CD14-positive monocyte (primary cell): ENCODE data around the gene PLA2G2F. TPM values are rescaled to one million over a fixed set of nuclear protein-coding genes. Genes with fewer than 3 reads are reported as not detected.

Experiments
- DNase-seq, 3 donors: peaks; one replicate each; pipeline ENCODE4 v3.0.0-alpha.2; 2011 to 2022
- H2AFZ ChIP-seq: 2 replicates; pipeline ENCODE4 v1.6.0; 2012; ENCODE audit warnings: mild to moderate bottlenecking, low read depth, low read length, inconsistent platforms; ENCODE audit not compliant: insufficient read depth, poor library complexity, severe bottlenecking
- H3K27ac ChIP-seq, 2 donors: 1 replicate in 1 of 2; 2 replicates in 1 of 2; pipeline ENCODE4 v1.5.1; 2012 to 2013; ENCODE audit warnings: low read length in 2 of 2, control low read depth in 1 of 2, inconsistent platforms in 1 of 2, low read depth in 1 of 2, mild to moderate bottlenecking in 1 of 2
- H3K27me3 ChIP-seq, 2 donors: one replicate each; pipeline versions ENCODE4 v1.6.0 to v1.6.1; 2011 to 2013; ENCODE audit warnings: low read length in 2 of 2; ENCODE audit not compliant: control insufficient read depth in 2 of 2, insufficient read depth in 2 of 2
- H3K36me3 ChIP-seq, 2 donors: replicated peaks in 1 of 2; 1 replicate in 1 of 2; 2 replicates in 1 of 2; pipeline versions ENCODE4 v1.5.1 to v1.6.1; 2012 to 2013; ENCODE audit warnings: low read length in 2 of 2, control low read depth in 1 of 2, inconsistent platforms in 1 of 2, mild to moderate bottlenecking in 1 of 2; ENCODE audit not compliant: insufficient read depth in 2 of 2, control insufficient read depth in 1 of 2
- H3K4me1 ChIP-seq, 2 donors: 1 replicate in 1 of 2; 2 replicates in 1 of 2; pipeline versions ENCODE4 v1.5.1 to v1.6.1; 2012 to 2013; ENCODE audit warnings: low read length in 2 of 2, control low read depth in 1 of 2, inconsistent platforms in 1 of 2, mild to moderate bottlenecking in 1 of 2, moderate library complexity in 1 of 2; ENCODE audit not compliant: insufficient read depth in 2 of 2, control insufficient read depth in 1 of 2
- H3K4me2 ChIP-seq: replicated peaks from 2 replicates; pipeline ENCODE3; 2012; ENCODE audit warnings: low read length, moderate library complexity, mild to moderate bottlenecking; ENCODE audit not compliant: poor library complexity, severe bottlenecking; ENCODE audit errors: extremely low read depth
- H3K4me3 ChIP-seq, 3 experiments: fragments of 200-600 bp in 1 of 3; sonication (generic) in 1 of 3; replicated peaks in 1 of 3; 1 replicate in 2 of 3; 2 replicates in 1 of 3; pipeline ENCODE4 v1.5.1; 2011 to 2013; ENCODE audit warnings: low read length in 3 of 3, mild to moderate bottlenecking in 3 of 3, control low read depth in 2 of 3, low read depth in 2 of 3, inconsistent platforms in 1 of 3, moderate library complexity in 1 of 3
- H3K79me2 ChIP-seq: 2 replicates; pipeline ENCODE4 v1.6.0; 2012; ENCODE audit warnings: mild to moderate bottlenecking, control low read depth, inconsistent platforms, low read length, moderate library complexity; ENCODE audit not compliant: insufficient read depth
- H3K9ac ChIP-seq: 2 replicates; pipeline ENCODE4 v1.6.0; 2017; ENCODE audit warnings: low read length, mild to moderate bottlenecking; ENCODE audit not compliant: insufficient read depth, poor library complexity, severe bottlenecking
- H3K9me3 ChIP-seq, 2 donors: replicated peaks in 1 of 2; 1 replicate in 1 of 2; 2 replicates in 1 of 2; pipeline versions ENCODE4 v1.5.1 to v1.6.1; 2012 to 2013; ENCODE audit warnings: low read length in 2 of 2, control low read depth in 1 of 2; ENCODE audit not compliant: control insufficient read depth in 1 of 2, insufficient read depth in 1 of 2
- H4K20me1 ChIP-seq: 2 replicates; pipeline ENCODE4 v1.6.0; 2012; ENCODE audit warnings: mild to moderate bottlenecking, low read length, control low read depth, moderate library complexity; ENCODE audit not compliant: insufficient read depth
- H3K27ac Mint-ChIP-seq, 7 donors: one replicate each; pipeline ENCODE4 v1.8.0; 2020; ENCODE audit warnings: mild to moderate bottlenecking in 7 of 7, mixed read lengths in 7 of 7, moderate library complexity in 6 of 7, inconsistent platforms in 2 of 7
- H3K27me3 Mint-ChIP-seq, 3 donors: one replicate each; pipeline ENCODE4 v1.8.0; 2021 to 2022; ENCODE audit warnings: low read depth in 3 of 3, mild to moderate bottlenecking in 3 of 3, mixed read lengths in 3 of 3, moderate library complexity in 3 of 3, inconsistent platforms in 1 of 3
- H3K36me3 Mint-ChIP-seq, 2 donors: one replicate each; pipeline ENCODE4 v1.8.0; 2020; ENCODE audit warnings: mixed read lengths in 2 of 2, inconsistent platforms in 1 of 2, mild to moderate bottlenecking in 1 of 2
- H3K4me1 Mint-ChIP-seq: one replicate; pipeline ENCODE4 v1.8.0; 2020; ENCODE audit warnings: mild to moderate bottlenecking, mixed read lengths
- H3K4me3 Mint-ChIP-seq, 2 donors: one replicate each; pipeline ENCODE4 v1.8.0; 2020; ENCODE audit warnings: mild to moderate bottlenecking in 2 of 2, mixed read lengths in 2 of 2, moderate library complexity in 1 of 2
- H3K9me3 Mint-ChIP-seq, 7 donors: one replicate each; pipeline ENCODE4 v1.8.0; 2020 to 2022; ENCODE audit warnings: mixed read lengths in 7 of 7, mild to moderate bottlenecking in 6 of 7, moderate library complexity in 6 of 7, inconsistent platforms in 2 of 7
- WGBS: methylation state at CpG from one replicate; pipeline ENCODE4 v1.1.5; 2013; ENCODE audit warnings: missing lambda C conversion rate; ENCODE audit not compliant: insufficient coverage; 5-methylcytosine and 5-hydroxymethylcytosine counted together
- intact Hi-C, 2 donors: fragments of 100-400 bp; cut with micrococcal nuclease; formaldehyde crosslinking; loops; one replicate each; pipeline versions ENCODE4 v1.15.0 to v1.15.1; 2023
- polyA plus RNA-seq, 3 donors: library from polyadenylated mRNA; depleted of rRNA in 1 of 3; unstranded in 2 of 3; stranded (reverse) in 1 of 3; fragments of 300-500 nt in 2 of 3; fragments of >200 nt in 1 of 3; fragmentation: Illumina TruSeq in 2 of 3; gene quantifications; 1 replicate in 2 of 3; 2 replicates in 1 of 3; pipeline ENCODE4 v1.2.3, GENCODE V29; 2012 to 2021
- TF ChIP-seq, protein P1 (sequence below): fragments of 200-600 bp; IDR thresholded peaks from one replicate; pipeline ENCODE4 v1.8.0; 2022; ENCODE audit warnings: antibody characterized with exemption, mild to moderate bottlenecking

Gene PLA2G2F
- polyA plus RNA-seq, 3 donors = not detected

DNA sequence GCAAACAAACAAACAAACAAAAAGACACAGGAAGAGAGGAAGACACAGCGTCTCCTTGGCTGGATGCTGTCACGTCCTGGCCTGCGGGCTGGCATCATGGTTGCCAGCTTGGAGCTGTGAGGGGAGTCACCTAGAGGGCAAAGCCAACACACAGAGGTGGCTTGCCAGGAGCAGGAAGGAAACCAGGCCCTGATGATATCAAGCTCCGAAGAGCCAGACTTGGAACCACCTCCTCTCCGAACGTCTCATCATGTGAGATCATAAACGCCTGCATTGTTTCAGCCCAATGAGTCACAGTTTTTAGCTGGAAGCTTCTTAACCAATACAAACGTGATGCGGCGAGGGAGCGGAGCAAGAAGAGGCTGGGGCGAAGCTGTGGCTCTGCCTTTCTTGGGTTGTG lies 28.4 kb upstream of the PLA2G2F start:
- no peaks in the 10 kb centered on the region for H3K36me3 Mint-ChIP-seq
- TF ChIP-seq, protein P1, sequence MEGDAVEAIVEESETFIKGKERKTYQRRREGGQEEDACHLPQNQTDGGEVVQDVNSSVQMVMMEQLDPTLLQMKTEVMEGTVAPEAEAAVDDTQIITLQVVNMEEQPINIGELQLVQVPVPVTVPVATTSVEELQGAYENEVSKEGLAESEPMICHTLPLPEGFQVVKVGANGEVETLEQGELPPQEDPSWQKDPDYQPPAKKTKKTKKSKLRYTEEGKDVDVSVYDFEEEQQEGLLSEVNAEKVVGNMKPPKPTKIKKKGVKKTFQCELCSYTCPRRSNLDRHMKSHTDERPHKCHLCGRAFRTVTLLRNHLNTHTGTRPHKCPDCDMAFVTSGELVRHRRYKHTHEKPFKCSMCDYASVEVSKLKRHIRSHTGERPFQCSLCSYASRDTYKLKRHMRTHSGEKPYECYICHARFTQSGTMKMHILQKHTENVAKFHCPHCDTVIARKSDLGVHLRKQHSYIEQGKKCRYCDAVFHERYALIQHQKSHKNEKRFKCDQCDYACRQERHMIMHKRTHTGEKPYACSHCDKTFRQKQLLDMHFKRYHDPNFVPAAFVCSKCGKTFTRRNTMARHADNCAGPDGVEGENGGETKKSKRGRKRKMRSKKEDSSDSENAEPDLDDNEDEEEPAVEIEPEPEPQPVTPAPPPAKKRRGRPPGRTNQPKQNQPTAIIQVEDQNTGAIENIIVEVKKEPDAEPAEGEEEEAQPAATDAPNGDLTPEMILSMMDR = no peak
- H3K27ac Mint-ChIP-seq = no peak overlapping the region
- no peaks in the 10 kb centered on the region for H3K79me2 ChIP-seq
- peaks cover 11 to 14% (median 13%) of the 10 kb centered on the region in 3 donors for H3K27me3 Mint-ChIP-seq
- no peak overlapping the region for H2AFZ ChIP-seq
- H3K4me1 Mint-ChIP-seq = no peaks in the 10 kb centered on the region
- no peaks in the 10 kb centered on the region for H3K36me3 ChIP-seq
- H3K4me3 ChIP-seq = no peak overlapping the region
- intact Hi-C loops = no loop called here
- H3K27ac ChIP-seq = no peak overlapping the region
- H3K27me3 ChIP-seq = peaks cover 0 to 4% of the 10 kb centered on the region in 2 donors
- H4K20me1 ChIP-seq = no peaks in the 10 kb centered on the region
- WGBS = 85% methylated on average over 12 of the region's 12 CpGs
- H3K4me1 ChIP-seq = no peaks in the 10 kb centered on the region
- H3K9ac ChIP-seq = no peak overlapping the region
- no peaks in the 10 kb centered on the region for H3K9me3 ChIP-seq
- peaks cover 0 to 2% (median 0%) of the 10 kb centered on the region in 7 donors for H3K9me3 Mint-ChIP-seq
- no peak overlapping the region for H3K4me2 ChIP-seq
- no peak overlapping the region for H3K4me3 Mint-ChIP-seq
- no peak for DNase-seq

DNA sequence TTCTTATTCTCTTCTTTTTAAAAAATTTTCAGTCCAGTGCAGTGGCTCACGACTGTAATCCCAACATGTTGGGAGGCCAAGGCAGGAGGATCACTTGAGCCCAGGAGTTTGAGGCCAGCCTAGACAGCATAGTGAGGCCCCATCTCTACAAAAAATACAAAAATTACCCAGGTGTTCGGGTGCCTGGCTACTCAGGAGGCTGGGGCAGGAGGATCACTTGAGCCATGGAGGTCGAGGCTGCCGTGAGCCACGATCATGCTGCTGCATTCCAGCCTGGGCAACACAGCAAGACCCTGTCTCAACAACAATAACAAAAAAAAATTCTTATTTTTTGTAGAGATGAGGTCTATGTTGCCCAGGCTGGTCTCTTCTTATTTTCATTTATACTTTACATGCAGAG lies 27.7 kb upstream of the PLA2G2F start:
- Histone ChIP-seq H3K4me2 (no peak overlapping the region), H3K4me1 (no peaks in the 10 kb centered on the region), H3K79me2 (no peaks in the 10 kb centered on the region), H4K20me1 (no peaks in the 10 kb centered on the region), H3K9me3 (no peaks in the 10 kb centered on the region), H3K27me3 (peaks cover 0 to 4% of the 10 kb centered on the region in 2 donors), H3K36me3 (no peaks in the 10 kb centered on the region), H2AFZ (no peak overlapping the region), H3K4me3 (no peak overlapping the region), H3K27ac (no peak overlapping the region), H3K9ac (no peak overlapping the region)
- no peak overlapping the region for H3K4me3 Mint-ChIP-seq
- TF ChIP-seq, protein P1 = no peak
- intact Hi-C loops = no loop called here
- peaks cover 12 to 16% (median 14%) of the 10 kb centered on the region in 3 donors for H3K27me3 Mint-ChIP-seq
- H3K36me3 Mint-ChIP-seq = no peaks in the 10 kb centered on the region
- H3K27ac Mint-ChIP-seq = no peak overlapping the region
- peaks cover 0 to 2% (median 0%) of the 10 kb centered on the region in 7 donors for H3K9me3 Mint-ChIP-seq
- no peak for DNase-seq
- no peaks in the 10 kb centered on the region for H3K4me1 Mint-ChIP-seq
- WGBS = 100% methylated on average over 2 of the region's 5 CpGs
